HG03521 (cell line): ENCODE data around the gene NSUN2.
"Not testable (repeated sequence)": the region's sequence is repeated elsewhere in the genome, so short reads cannot be mapped to it uniquely, and the experiment has no call there.

Experiments used
- ATAC-seq: cut with Tn5 transposase; IDR thresholded peaks from one replicate; pipeline ENCODE4 v1.9.1; 2021; ENCODE audit warnings: mild to moderate bottlenecking, moderate library complexity; ENCODE audit not compliant: unreplicated experiment

NSUN2 gene

DNA sequence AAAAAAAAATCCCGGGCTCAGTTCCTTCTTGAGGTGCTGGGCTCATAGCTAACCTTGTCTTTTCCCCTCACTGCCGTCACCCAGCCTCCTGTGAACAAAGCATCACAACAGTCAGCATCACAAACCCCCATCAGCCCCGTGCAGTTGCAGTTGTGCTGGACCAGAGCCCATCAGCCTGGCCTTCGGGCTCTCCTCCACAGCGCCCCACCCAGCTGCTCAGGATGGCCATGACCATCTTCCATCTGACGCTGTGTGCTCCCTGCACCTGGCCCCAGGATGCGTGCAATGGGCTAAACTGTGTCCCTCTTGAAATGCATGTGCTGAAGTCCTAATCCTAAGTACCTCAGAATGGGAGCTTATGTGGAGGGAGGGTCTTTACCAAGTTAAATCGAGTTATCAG, 48.1 kb downstream of the NSUN2 start:
- ATAC-seq = no peak

DNA sequence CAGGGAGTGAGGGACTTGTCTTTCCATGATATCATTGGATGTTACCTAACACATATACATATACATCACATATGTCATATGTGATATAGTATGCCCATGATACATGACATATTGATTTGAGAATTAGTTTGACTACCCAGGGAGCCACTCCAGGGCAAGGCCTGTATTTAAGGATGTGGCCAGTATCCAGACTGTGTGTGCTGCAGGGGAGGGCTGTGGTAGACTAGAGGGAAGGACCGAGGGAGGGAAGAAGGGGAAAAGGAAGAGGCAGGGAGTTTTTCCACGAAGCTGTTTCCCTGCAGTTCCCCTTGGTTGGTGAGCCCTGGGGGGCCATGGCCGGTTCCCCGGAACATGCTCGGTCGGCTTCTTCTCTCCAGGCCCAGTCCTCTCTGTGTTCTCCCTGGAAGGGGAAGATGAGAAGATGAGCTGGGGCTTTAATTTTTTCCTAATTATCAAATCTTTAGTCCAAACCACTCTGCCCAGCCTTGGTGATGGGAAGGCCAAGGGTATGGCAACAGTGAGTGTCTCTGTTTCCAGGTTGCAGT, 48.7 kb downstream of the NSUN2 start:
- ATAC-seq = no peak

DNA sequence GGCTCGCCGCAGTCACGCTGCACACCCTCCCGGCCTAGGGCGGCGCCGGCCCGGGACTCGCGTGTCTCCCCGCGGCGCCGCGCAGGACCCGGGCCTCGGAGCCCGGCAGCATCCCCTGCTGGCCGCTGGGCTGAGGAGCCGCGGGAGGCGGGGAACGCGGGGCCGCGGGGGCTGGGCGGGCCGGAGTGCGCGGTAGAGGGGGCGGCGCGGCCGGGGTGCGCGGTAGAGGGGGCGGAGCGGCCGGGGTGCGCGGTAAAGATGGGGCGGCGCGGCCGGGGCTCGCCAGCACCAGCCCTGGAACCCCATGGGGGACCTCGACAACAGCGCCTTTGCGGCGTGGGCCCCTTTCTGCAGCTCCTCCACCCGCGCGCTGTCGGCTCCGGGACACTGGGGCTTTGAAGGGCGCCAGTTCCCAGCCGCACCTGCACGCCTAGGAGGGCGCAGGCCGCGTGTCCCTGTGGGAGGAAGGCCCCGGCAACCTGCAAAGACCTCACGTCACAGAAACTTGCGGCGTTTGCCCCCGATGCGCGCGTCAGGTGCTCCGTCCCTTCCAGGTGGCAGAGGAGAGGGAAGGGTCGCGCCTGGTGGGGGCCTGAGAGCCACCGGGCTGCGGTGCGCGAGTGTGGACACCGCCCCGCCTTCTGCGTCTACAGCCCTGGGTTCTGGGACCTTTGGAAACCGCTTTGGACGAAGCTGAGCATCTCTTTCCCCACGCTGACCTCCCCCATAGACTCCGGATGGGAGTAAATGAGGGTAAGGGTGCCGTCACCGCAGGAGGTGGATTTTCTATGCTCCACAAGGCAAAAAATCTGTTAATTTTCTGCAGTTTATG, 49.6 kb downstream of the NSUN2 start:
- peak; percentile 39 for ATAC-seq

DNA sequence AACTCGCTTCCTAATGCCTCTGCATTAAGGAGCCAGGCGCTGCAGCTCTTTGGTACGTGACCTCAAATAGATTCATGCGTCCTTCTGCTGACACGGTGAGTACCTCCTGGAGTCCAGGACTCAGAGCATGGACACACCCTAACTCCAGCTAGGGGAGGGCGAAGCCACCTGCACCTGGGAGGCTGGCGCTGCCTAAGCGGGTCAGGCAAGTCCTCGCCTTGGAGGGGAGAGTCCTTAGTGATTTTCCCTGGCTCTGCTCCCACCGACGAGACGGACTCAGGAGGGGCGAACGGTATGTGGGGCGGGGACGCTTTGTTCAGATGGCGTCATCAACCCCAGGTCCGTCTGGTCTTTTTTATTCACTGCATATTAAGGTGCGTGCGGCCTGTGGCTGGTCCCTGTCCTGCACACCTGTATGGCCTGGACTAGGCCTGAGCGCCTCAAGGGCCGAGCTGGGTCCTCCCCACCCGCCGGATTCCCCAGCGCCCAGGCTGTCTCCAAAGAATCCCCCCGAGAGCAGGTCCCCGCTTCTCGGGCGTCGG, 50.3 kb downstream of the NSUN2 start:
- no peak for ATAC-seq

- ATAC-seq = no peak
These were observed 51.1 kb downstream of the NSUN2 start for GRCh38 chr5:6581559-6582426.

- no peak for ATAC-seq
These were observed 51.8 kb downstream of the NSUN2 start for GRCh38 chr5:6581090-6581489.

DNA sequence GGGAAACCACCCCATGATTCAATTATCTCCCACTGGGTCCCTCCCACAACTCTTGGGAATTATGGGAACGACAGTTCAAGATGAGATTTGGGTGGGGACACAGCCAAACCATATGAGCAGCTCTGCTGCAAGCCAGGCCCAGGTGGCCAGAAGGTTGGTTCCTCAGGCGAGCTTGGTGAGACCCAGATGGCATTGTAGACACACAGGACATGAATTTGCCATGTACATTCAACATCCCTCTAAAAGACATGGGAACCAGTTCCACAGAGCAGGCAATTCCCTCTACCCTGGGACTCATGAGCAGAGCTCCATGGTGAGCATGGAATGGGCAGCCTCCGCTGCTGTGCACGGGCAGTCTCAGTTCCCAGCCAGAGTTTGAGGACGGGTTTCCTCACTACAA, 53.3 kb downstream of the NSUN2 start:
- ATAC-seq = no peak

- ATAC-seq = no peak
These were observed 54.0 kb downstream of the NSUN2 start for GRCh38 chr5:6578676-6579343.

DNA sequence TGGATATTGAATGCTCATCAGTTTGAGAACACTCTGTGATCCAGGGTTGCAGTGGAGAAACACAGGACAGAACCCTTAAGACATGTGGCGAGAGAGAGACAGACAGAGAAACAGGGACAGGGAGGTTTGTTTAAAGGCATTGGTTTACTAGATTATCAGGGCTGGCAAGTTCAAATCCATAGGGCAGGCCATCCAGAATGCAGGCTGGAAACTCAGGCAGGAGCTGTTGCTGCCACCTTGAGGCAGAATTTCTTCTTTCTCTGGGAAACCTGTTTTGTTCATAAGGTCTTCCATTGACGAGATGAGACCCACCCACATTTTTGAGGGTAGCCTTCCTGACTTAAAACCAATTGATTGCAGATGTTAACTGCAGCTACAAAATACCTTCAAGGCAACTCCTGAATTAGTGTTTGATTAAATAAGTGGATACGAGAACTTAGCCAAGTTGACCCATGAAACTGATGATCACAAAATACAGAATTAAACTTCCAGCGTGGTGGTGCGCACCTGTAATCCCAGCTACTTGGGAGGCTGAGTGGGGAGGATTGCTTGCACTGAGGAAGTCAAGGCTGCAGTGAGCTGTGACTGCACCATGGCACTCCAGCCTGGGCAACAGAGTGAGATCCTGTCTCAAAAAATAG, 55.9 kb downstream of the NSUN2 start:
- no peak for ATAC-seq

- no peak for ATAC-seq
These were observed 58.2 kb downstream of the NSUN2 start for GRCh38 chr5:6574537-6575245.

GRCh38 chr5:6574111-6574510, 58.7 kb downstream of the NSUN2 start:
- ATAC-seq = no peak

DNA sequence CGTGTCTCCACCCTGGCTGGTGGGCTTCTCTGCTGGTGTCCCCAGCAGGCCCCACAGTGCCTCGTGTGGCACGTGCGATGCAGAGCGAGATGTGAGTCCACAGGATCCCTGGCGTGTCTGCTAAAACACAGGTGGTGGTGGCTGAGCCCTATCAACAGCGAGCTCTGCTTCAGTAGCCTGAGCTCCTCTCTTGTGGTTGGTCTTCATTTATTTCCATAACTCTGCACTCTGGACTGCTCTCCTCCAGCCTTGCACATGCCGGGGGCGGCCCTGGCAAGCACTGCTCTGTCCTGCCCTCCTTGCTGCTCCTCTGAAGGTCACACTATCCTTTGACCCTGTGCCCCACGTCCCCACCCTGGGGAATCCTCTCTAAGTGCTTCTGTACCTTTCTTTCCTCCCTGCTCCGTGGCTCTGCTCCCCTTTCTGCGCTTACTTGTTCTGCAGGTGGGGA, 59.2 kb downstream of the NSUN2 start:
- ATAC-seq = no peak

DNA sequence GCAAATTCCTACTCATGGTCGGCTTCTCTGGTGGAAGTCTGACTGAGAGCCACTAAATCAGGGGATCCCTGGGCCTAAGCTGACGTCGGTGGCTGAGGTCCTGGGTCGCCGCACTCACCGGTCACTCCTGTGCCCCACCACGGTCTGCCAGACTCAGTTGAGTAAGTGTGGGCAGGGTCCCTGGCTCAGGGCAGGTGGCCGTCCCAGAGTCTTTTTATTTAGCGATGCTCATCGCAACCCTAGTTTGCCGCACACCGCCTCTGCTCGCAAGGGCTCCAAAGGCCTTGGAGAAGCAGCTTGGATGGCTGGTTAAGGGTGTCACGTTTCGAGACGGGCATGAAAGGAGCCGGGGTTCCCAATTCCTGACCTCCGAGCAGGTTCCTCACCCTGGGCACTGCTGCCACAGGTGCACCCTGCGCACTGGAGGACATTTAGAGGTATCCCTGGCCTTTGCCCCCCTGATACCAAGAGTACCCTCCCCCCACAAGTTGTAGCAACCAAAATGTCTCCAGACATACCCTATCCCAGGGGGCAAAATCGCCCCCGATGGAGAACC, 59.9 kb downstream of the NSUN2 start:
- ATAC-seq = no peak

- no peak for ATAC-seq
These were observed 60.6 kb downstream of the NSUN2 start for GRCh38 chr5:6572086-6572824.

- not testable (repeated sequence) for ATAC-seq
These were observed 61.2 kb downstream of the NSUN2 start for GRCh38 chr5:6571607-6572006.

- no peak for ATAC-seq
These were observed 62.3 kb downstream of the NSUN2 start for GRCh38 chr5:6570530-6570929.

DNA sequence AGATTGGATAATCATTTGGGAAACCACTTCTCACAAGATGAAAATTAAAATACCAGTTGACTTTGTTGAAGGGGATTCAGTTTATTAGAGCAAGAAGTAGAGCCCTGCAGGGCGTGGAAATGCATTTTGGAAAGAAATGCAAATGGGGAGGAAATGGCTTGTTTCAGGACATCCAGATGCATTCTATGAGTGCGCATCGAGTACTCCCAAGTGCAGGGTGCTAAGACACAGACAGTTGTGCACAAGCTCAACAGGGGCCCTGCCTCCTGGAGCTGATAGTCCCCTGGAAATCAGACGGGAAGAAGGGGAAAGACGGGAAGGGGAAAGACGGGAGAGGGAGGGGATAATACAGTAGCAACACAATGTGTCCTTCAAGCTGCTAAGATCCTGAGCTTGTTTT, 64.0 kb downstream of the NSUN2 start:
- no peak for ATAC-seq

- ATAC-seq = no peak
These were observed 64.5 kb downstream of the NSUN2 start for GRCh38 chr5:6568383-6568782.

DNA sequence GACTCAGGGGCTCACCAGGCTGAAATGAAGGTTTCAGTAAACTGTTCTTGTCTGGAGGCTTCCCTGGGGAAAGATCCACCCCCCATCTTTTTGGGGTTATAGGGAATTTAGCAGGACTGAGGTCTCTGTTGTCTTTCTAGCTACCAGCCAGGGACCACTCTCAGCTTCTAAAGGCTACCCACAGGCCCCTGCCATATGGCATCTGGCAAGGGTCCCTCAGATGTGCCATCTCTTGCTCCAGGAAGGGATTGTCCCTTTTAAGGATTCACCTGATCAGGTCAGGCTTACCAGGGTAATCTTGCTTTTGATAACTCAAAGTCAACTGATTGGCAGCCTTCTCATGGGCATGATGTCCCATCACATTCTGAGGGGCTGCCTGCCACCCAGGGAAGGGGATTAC, 65.0 kb downstream of the NSUN2 start:
- no peak for ATAC-seq
